ENCODE results near the gene ZNF410.
A peak's percentile ranks its signal among the peaks of the same experiment; 100 is the strongest.

DNA sequence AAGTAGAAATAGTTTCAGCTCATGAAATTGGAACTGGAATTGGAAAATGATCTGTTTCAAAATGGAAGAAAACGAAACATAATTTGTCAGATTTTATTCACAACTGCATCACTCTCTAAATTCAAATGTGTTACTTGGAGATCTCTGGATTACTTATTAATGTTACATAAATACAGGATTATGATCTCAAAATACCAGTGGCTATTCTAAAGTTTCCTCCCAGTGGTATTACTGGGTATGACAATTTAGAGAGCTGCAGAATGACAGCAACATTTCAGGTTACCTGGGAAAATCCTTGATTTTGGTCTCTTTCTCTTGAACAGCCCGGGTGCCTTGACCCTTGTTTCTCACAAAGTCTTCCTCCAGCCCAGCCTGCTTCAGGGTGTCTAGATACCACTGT is 49.0 kb downstream of the ZNF410 start:
- TF ChIP-seq, protein P1, sequence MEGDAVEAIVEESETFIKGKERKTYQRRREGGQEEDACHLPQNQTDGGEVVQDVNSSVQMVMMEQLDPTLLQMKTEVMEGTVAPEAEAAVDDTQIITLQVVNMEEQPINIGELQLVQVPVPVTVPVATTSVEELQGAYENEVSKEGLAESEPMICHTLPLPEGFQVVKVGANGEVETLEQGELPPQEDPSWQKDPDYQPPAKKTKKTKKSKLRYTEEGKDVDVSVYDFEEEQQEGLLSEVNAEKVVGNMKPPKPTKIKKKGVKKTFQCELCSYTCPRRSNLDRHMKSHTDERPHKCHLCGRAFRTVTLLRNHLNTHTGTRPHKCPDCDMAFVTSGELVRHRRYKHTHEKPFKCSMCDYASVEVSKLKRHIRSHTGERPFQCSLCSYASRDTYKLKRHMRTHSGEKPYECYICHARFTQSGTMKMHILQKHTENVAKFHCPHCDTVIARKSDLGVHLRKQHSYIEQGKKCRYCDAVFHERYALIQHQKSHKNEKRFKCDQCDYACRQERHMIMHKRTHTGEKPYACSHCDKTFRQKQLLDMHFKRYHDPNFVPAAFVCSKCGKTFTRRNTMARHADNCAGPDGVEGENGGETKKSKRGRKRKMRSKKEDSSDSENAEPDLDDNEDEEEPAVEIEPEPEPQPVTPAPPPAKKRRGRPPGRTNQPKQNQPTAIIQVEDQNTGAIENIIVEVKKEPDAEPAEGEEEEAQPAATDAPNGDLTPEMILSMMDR (IDR thresholded peaks at IDR 0.05; ENCODE audit: poor library complexity, severe bottlenecking), result peak; percentile 36
- TF ChIP-seq EP300 (conservative IDR thresholded peaks at IDR 0.05; ENCODE audit: poor library complexity, severe bottlenecking), result no peak

Measured in neural cell (in vitro differentiated cells).